ENCODE measurements around the gene LILRB2.
"Not testable (repeated sequence)": the region's sequence is repeated elsewhere in the genome, so short reads cannot be mapped to it uniquely, and the experiment has no call there.

The LILRB2 gene

GRCh38 chr19:54248016-54248601, 32.8 kb downstream of the LILRB2 start:
- DNase-seq (ENCODE audit: low read depth): peak; percentile 4

GRCh38 chr19:54247106-54247930, 33.6 kb downstream of the LILRB2 start:
- no peak overlapping the region for H3K4me3 ChIP-seq (ENCODE audit: low read depth, low read length)
- DNase-seq (ENCODE audit: low read depth): no peak

More at GRCh38 chr19:54248016-54248601, 32.8 kb downstream of the LILRB2 start:
- H3K4me3 ChIP-seq (ENCODE audit: low read depth, low read length): no peak overlapping the region

GRCh38 chr19:54245936-54246335, 35.0 kb downstream of the LILRB2 start:
- no peak for DNase-seq (ENCODE audit: low read depth)
- H3K4me3 ChIP-seq (ENCODE audit: low read depth, low read length): no peak overlapping the region

GRCh38 chr19:54243809-54244208, 37.1 kb downstream of the LILRB2 start:
- not testable (repeated sequence) for H3K4me3 ChIP-seq (ENCODE audit: low read depth, low read length); DNase-seq (ENCODE audit: low read depth)

- DNase-seq (ENCODE audit: low read depth); H3K4me3 ChIP-seq (ENCODE audit: low read depth, low read length): not testable (repeated sequence)
Observed at GRCh38 chr19:54242646-54243045, 38.3 kb downstream of the LILRB2 start, which contains the start of gene LILRA6. Gene LILRA6, minus strand, starts transcription at chr19:54242790.

- DNase-seq (ENCODE audit: low read depth); H3K4me3 ChIP-seq (ENCODE audit: low read depth, low read length): not testable (repeated sequence)
Observed at GRCh38 chr19:54242234-54242633, 38.7 kb downstream of the LILRB2 start.

GRCh38 chr19:54240372-54241336, 40.3 kb downstream of the LILRB2 start:
- not testable (repeated sequence) for H3K4me3 ChIP-seq (ENCODE audit: low read depth, low read length); DNase-seq (ENCODE audit: low read depth)

- H3K4me3 ChIP-seq (ENCODE audit: low read depth, low read length); DNase-seq (ENCODE audit: low read depth): not testable (repeated sequence)
Observed at GRCh38 chr19:54239491-54240371, 41.2 kb downstream of the LILRB2 start.

GRCh38 chr19:54233941-54234340, 47.0 kb downstream of the LILRB2 start:
- no peak for DNase-seq (ENCODE audit: low read depth)
- no peak overlapping the region for H3K4me3 ChIP-seq (ENCODE audit: low read depth, low read length)

GRCh38 chr19:54231077-54231931, 49.6 kb downstream of the LILRB2 start:
- H3K4me3 ChIP-seq (ENCODE audit: low read depth, low read length): no peak overlapping the region
- DNase-seq (ENCODE audit: low read depth): peak; percentile 39

- DNase-seq (ENCODE audit: low read depth): no peak
- H3K4me3 ChIP-seq (ENCODE audit: low read depth, low read length): no peak overlapping the region
Observed at GRCh38 chr19:54230031-54230430, 50.9 kb downstream of the LILRB2 start.

- DNase-seq (ENCODE audit: low read depth): no peak
- no peak overlapping the region for H3K4me3 ChIP-seq (ENCODE audit: low read depth, low read length)
Observed at GRCh38 chr19:54229146-54229545, 51.8 kb downstream of the LILRB2 start.

- DNase-seq (ENCODE audit: low read depth): not testable (repeated sequence)
Observed at GRCh38 chr19:54224619-54225018, 56.3 kb downstream of the LILRB2 start.

GRCh38 chr19:54223937-54224281, 57.0 kb downstream of the LILRB2 start:
- H3K4me3 ChIP-seq (ENCODE audit: low read depth, low read length); DNase-seq (ENCODE audit: low read depth): not testable (repeated sequence)

More at GRCh38 chr19:54224619-54225018, 56.3 kb downstream of the LILRB2 start:
- H3K4me3 ChIP-seq (ENCODE audit: low read depth, low read length): not testable (repeated sequence)
